K562 (cell line): ENCODE results near the gene RPL7L1. TPM values are rescaled to one million over a fixed set of nuclear protein-coding genes. Genes with fewer than 3 reads are reported as not detected.

Experiments
- CBX1 ChIP-seq: sonication (generic); IDR thresholded peaks from 2 replicates; pipeline ENCODE4 v1.6.1; 2016; ENCODE audit warnings: antibody characterized with exemption, low read depth, mild to moderate bottlenecking
- CHD2 ChIP-seq: IDR thresholded peaks from 2 replicates; pipeline ENCODE4 v1.6.1; 2011; ENCODE audit warnings: low read depth, low read length
- DACH1 ChIP-seq: fragments of 450-650 bp; IDR thresholded peaks from 2 replicates; pipeline ENCODE4 v1.6.1; 2018; ENCODE audit not compliant: partially characterized antibody
- ESRRA ChIP-seq: fragments of 450-650 bp; IDR thresholded peaks from 2 replicates; pipeline ENCODE4 v1.6.1; 2014; ENCODE audit warnings: low read depth, mild to moderate bottlenecking, moderate library complexity, borderline replicate concordance
- ETS2 ChIP-seq: IDR thresholded peaks from 2 replicates; pipeline ENCODE4 v1.6.1; 2016; ENCODE audit warnings: borderline replicate concordance, missing genetic modification characterization, mild to moderate bottlenecking, moderate library complexity, missing compliant biosample characterization; ENCODE audit not compliant: poor library complexity, severe bottlenecking
- ETV5 ChIP-seq: sonication (generic); formaldehyde crosslinking; IDR thresholded peaks from 2 replicates; pipeline ENCODE4 v1.4.0; 2020; ENCODE audit warnings: low read depth, mild to moderate bottlenecking, missing genetic modification reagents
- HLTF ChIP-seq: fragments of 450-650 bp; IDR thresholded peaks from 2 replicates; pipeline ENCODE4 v1.6.1; 2016
- IFI16 ChIP-seq: fragments of 250-450 bp; sonication (Bioruptor Pico); IDR thresholded peaks from 2 replicates; pipeline ENCODE4 v2.1.2; 2022; ENCODE audit warnings: mild to moderate bottlenecking, inconsistent platforms
- MAFK ChIP-seq: IDR thresholded peaks from 2 replicates; pipeline ENCODE4 v1.6.1; 2011; ENCODE audit warnings: low read length, improper control_type of control experiment
- MEF2A ChIP-seq: IDR thresholded peaks from 2 replicates; pipeline ENCODE4 v1.6.1; 2011; ENCODE audit warnings: low read depth, mild to moderate bottlenecking, low read length, moderate library complexity; ENCODE audit not compliant: control insufficient read depth
- MEF2D ChIP-seq: conservative IDR thresholded peaks from 2 replicates; pipeline ENCODE4 v1.6.1; 2016; ENCODE audit warnings: low read depth, missing genetic modification characterization, missing compliant biosample characterization
- MEIS2 ChIP-seq: fragments of 450-650 bp; IDR thresholded peaks from 2 replicates; pipeline ENCODE4 v1.6.1; 2014; ENCODE audit warnings: mild to moderate bottlenecking; ENCODE audit not compliant: partially characterized antibody
- NFE2L1 ChIP-seq: fragments of 450-650 bp; IDR thresholded peaks from 2 replicates; pipeline ENCODE4 v1.6.1; 2016; ENCODE audit warnings: missing genetic modification characterization, low read depth, mild to moderate bottlenecking, missing compliant biosample characterization, moderate library complexity, borderline replicate concordance
- PHB2 ChIP-seq: fragments of 450-650 bp; IDR thresholded peaks from 2 replicates; pipeline ENCODE4 v1.6.1; 2017; ENCODE audit warnings: low read depth
- PHTF2 ChIP-seq: fragments of 250-450 bp; sonication (Bioruptor Pico); IDR thresholded peaks from 2 replicates; pipeline ENCODE4 v1.5.0; 2021; ENCODE audit warnings: mild to moderate bottlenecking
- PRPF4 ChIP-seq: fragments of 200-400 bp; formaldehyde crosslinking; IDR thresholded peaks from one replicate; pipeline ENCODE4 v1.6.1; 2017; ENCODE audit warnings: low read length, low read depth, mild to moderate bottlenecking; ENCODE audit not compliant: insufficient read depth, poor library complexity, severe bottlenecking
- STAT5A ChIP-seq: IDR thresholded peaks from 2 replicates; pipeline ENCODE4 v1.6.1; 2012; ENCODE audit warnings: low read length, inconsistent platforms, borderline replicate concordance
- TEAD1 ChIP-seq, 2 experiments: fragments of 450-650 bp in 1 of 2; sonication (generic) in 1 of 2; formaldehyde crosslinking; IDR thresholded peaks; 2 replicates each; pipeline versions ENCODE4 v1.4.0 to v1.8.0; 2020 to 2022; ENCODE audit warnings: mild to moderate bottlenecking in 2 of 2, missing genetic modification reagents in 1 of 2
- ZBTB7A ChIP-seq: IDR thresholded peaks from 2 replicates; pipeline ENCODE4 v1.6.1; 2011; ENCODE audit warnings: low read depth, mild to moderate bottlenecking, low read length, moderate library complexity, borderline replicate concordance; ENCODE audit not compliant: control insufficient read depth
- ZFP30 ChIP-seq: fragments of 250-450 bp; sonication (Bioruptor Pico); IDR thresholded peaks from 2 replicates; pipeline ENCODE4 v1.8.0; 2022; ENCODE audit warnings: moderate library complexity, mild to moderate bottlenecking, inconsistent platforms, borderline replicate concordance
- ZKSCAN8 ChIP-seq: fragments of 200-800 bp; sonication (Bioruptor generic); IDR thresholded peaks from 2 replicates; pipeline ENCODE4 v1.6.1; 2016; ENCODE audit warnings: missing genetic modification characterization, missing compliant biosample characterization
- ZNF12 ChIP-seq: sonication (generic); formaldehyde crosslinking; IDR thresholded peaks from 2 replicates; pipeline ENCODE4 v1.4.0; 2020; ENCODE audit warnings: mild to moderate bottlenecking, missing genetic modification reagents
- ZNF165 ChIP-seq: fragments of 250-450 bp; sonication (Bioruptor Pico); IDR thresholded peaks from 2 replicates; pipeline ENCODE4 v1.4.0; 2020; ENCODE audit warnings: borderline replicate concordance
- ZNF347 ChIP-seq: fragments of 450-650 bp; formaldehyde crosslinking; IDR thresholded peaks from 2 replicates; pipeline ENCODE4 v1.4.0; 2020; ENCODE audit warnings: low read depth, mild to moderate bottlenecking, moderate library complexity
- ZNF583 ChIP-seq: fragments of 250-450 bp; sonication (Bioruptor Pico); IDR thresholded peaks from 2 replicates; pipeline ENCODE4 v1.4.0; 2020
- polyA plus RNA-seq, 8 experiments: library from polyadenylated mRNA; depleted of rRNA in 4 of 8; stranded (reverse) in 5 of 8; unstranded in 3 of 8; fragments of >200 nt; fragmentation: Nextera tagmentation in 2 of 8; fragmentation: Illumina TruSeq in 1 of 8; extraction: Ambion mirVana in 2 of 8; extraction: Trizol in 1 of 8; gene quantifications; 2 replicates each; pipeline versions ENCODE4 v1.2.1 to v1.2.3, GENCODE V29; 2011 to 2014; ENCODE audit warnings: inconsistent platforms in 1 of 8, missing spikeins in 1 of 8
- total RNA-seq, 7 experiments: library from RNA; depleted of rRNA in 6 of 7; stranded (reverse); fragments of >200 nt in 6 of 7; fragmentation: Illumina TruSeq in 2 of 7; extraction: Trizol in 2 of 7; gene quantifications; 2 replicates each; pipeline versions ENCODE4 v1.2.1 to v1.2.3, GENCODE V29; 2011 to 2021; ENCODE audit warnings: low replicate concordance in 1 of 7
- TF ChIP-seq, protein P1 (sequence below): fragments of 250-450 bp; sonication (Bioruptor Pico); IDR thresholded peaks from 2 replicates; pipeline ENCODE4 v1.5.0; 2022; ENCODE audit warnings: mild to moderate bottlenecking
- TF ChIP-seq, protein P2 (sequence below): fragments of 250-450 bp; sonication (Bioruptor Pico); IDR thresholded peaks from 2 replicates; pipeline ENCODE4 v1.5.0; 2021; ENCODE audit warnings: mild to moderate bottlenecking, moderate library complexity

Gene RPL7L1
- total and polyA plus RNA-seq, 9 of the 15 experiments (the other 6 are each of a cell fraction or from before 2014, with no cell fraction given) = 129 to 259 (median 164) TPM

DNA sequence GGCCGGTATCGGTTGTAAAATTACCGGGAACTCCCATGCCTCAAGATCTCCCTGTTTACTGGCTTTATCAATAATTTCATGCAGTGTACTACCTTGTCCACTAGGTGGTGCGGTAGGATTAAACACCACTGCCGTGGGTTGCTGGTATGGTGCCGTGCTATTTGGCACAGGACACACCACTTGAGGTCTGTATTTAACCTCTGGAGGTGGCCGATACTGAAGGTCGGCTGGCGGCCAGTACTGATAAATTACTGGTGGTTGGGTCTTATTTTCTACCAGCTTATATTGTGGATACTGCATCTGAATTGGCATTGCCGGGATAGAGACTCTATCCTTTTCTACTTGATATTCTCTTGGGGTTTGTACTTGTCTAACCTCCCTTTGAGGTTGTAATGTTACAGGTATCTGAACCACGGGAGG, 22.1 kb downstream of the RPL7L1 start (continued):
- TF ChIP-seq, protein P1, sequence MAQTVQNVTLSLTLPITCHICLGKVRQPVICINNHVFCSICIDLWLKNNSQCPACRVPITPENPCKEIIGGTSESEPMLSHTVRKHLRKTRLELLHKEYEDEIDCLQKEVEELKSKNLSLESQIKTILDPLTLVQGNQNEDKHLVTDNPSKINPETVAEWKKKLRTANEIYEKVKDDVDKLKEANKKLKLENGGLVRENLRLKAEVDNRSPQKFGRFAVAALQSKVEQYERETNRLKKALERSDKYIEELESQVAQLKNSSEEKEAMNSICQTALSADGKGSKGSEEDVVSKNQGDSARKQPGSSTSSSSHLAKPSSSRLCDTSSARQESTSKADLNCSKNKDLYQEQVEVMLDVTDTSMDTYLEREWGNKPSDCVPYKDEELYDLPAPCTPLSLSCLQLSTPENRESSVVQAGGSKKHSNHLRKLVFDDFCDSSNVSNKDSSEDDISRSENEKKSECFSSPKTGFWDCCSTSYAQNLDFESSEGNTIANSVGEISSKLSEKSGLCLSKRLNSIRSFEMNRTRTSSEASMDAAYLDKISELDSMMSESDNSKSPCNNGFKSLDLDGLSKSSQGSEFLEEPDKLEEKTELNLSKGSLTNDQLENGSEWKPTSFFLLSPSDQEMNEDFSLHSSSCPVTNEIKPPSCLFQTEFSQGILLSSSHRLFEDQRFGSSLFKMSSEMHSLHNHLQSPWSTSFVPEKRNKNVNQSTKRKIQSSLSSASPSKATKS (CRISPR knock-in tag) = no peak
- TF ChIP-seq MEF2D (tag) (no peak), IFI16 (CRISPR knock-in tag) (no peak), ETS2 (tag) (no peak), MEIS2 (no peak), ZNF165 (no peak), NFE2L1 (no peak), STAT5A (no peak), ETV5 (CRISPR knock-in tag) (no peak), PHTF2 (CRISPR knock-in tag) (no peak), ZNF583 (CRISPR knock-in tag) (no peak), ZFP30 (no peak), ZKSCAN8 (CRISPR knock-in tag) (no peak), MEF2A (no peak), PRPF4 (no peak), DACH1 (no peak), ZNF347 (CRISPR knock-in tag) (no peak), TEAD1 (CRISPR knock-in tag; IDR thresholded peaks at IDR 0.05) (peak; percentile 44 to 71; a peak in 2 of 4 replicates), HLTF (no peak), ZNF12 (CRISPR knock-in tag) (no peak), PHB2 (no peak), MAFK (no peak), CHD2 (no peak), ZBTB7A (no peak), ESRRA (peak; percentile 82), CBX1 (no peak)
- TF ChIP-seq, protein P2, sequence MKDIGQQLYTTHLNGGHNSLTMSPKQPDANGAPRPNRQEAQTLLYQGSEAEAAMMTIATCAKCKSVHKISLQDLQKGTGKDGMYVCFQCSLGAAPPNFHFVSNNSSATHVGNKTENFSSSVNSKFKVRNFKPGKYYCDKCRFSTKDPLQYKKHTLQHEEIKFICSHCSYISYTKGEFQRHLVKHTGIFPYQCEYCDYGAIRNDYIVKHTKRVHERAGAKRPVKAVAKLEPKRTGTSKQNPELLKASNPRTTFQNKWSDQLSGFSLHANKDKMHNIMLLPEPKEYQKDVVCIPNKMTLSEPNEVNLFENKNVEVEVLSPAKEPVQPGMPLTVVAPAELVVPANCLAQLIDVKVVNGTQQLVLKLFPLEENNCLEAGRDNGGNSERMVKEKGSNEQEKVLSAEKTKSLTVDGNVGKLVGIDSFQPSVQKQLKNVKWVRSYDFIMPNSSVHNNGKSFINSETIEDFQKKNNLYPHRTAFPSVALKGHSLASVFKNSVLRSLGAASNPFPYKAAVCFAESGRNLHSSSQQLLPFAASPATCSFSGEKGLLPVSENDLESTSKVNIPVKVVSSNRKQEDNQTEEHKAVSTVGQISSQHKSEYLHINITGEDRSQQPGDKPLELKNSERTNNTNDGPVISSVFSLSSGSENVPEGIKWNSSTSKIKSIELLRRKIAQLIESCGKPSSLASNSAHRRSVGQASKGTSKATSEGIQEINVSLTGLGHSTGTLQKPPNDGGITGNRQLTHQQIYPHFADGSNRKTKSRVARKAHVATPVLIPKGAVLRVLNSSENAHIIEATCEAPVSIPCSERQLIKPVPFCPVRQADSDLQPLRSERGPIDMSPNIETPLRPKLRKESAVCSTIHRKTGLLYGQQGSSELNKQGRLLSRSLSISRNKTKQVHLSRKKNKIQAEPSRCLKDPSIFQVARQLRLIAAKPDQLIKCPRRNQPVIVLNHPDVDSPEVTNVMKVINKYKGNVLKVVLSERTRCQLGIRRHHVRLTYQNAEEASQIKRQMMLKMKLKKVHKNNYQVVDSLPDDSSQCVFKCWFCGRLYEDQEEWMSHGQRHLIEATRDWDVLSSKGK (CRISPR knock-in tag) = no peak
